HG03439 (cell line): Measurements from ENCODE around the gene NEURL3.
"Not testable (repeated sequence)": the region's sequence is repeated elsewhere in the genome, so short reads cannot be mapped to it uniquely, and the experiment has no call there.

ENCODE experiments used
- ATAC-seq: cut with Tn5 transposase; IDR thresholded peaks from one replicate; pipeline ENCODE4 v1.9.1; 2021; ENCODE audit warnings: mild to moderate bottlenecking, moderate library complexity; ENCODE audit not compliant: unreplicated experiment

Gene NEURL3

DNA sequence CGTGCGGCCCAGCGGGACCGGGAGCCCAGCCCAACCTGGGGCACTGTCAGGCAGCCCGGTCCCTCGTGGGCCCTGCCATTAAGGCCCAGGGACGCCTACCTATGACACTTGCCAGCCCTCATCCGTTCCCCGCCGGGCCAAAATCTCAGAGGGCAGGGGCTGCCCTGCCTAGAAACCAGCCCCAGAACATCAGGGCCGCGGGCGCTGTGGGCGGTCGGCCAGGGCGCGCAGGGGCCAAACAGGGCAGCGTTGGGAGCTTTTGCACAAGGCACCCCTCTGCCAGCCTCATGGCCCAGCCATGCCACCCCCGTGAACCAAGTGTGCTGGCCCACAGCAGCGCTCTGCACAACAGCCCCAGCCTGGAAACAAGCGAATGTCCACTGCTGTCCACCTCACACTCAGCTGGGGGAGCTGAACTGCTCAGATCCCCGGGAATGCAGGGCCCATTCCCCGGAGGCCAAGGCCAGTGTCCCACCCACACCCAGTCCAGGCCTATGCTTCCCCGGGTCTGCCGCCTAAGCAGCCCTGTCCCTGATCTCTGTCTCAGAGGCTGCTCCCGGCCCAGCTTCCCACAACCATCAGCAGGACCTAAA lies 3.5 kb upstream of the NEURL3 start:
- no peak for ATAC-seq

DNA sequence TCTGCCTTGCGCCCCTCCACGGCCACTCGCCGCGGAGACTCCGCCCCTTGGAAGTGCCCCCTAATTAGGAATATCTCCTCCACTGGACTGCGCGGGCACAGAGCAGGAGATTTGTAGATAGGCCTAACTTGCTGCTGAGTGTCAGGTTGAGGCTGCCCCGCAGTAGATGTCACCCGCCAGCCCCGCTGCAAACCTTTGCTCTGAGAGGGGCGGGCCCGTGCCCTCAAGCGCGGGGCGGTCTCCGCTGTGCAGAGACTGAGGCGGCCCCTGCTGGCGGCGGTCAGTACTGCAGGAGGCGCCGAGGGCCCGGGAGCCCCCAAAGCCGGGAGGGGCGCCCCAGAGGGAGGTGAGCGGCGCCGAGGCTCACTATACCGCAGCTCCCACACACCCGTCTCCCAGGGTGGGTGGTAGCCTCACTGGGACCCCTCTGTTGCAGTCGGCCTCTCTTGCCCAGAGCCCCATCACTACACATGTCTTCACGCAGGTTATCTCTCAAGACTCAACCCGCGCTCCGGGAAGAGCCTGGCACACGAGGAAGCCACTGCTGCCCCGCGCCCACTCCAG lies 2.9 kb upstream of the NEURL3 start:
- ATAC-seq = peak; percentile 48

DNA sequence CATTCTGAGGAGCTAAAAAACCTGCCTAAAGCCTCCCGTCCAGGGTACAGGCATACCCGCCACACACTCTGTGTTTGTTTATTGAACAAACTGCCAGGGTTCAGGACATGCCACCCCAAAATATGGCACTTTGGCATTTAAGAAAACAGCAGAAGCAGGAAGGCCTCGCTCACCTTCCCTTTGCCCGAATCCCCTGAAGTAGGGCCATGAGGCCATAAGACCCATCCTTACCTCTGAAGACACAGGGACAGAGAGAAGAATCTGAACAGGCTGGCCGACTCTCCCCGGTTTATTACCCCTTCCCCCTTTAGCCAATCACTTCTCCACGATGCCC lies 1.7 kb upstream of the NEURL3 start:
- no peak for ATAC-seq

- ATAC-seq = no peak
Measured at GRCh38 chr2:96506016-96506906, 1.1 kb upstream of the NEURL3 start.

DNA sequence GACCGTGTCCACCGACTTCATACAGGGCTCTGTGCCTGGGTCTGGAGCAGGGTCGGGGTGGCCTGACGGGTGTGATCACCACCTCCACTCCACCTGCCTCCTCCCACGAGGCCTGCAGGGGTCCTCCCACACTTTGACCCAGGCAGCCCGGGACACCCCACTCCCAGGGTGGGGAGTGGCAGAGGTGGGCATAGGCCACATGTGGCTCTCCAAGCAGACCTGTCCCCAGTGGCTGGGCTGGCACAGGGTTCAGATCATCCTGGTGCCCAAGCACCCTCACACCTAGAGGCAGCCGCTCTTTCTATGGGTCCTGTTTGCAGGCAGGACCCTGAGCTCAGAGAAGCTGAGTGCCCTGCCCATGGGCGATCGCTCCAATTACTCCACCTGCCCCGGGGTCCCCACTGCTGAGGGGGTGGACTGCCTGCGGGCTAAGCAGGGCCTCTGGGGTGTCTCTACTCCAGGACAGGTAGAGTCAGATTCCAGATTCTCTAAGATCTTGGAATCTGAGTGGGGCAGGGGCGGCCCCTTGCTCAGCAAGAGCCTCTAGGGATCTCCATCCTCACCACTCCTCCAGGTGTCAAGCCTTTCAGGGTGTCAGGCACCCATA lies 1.4 kb downstream of the NEURL3 start:
- no peak for ATAC-seq

DNA sequence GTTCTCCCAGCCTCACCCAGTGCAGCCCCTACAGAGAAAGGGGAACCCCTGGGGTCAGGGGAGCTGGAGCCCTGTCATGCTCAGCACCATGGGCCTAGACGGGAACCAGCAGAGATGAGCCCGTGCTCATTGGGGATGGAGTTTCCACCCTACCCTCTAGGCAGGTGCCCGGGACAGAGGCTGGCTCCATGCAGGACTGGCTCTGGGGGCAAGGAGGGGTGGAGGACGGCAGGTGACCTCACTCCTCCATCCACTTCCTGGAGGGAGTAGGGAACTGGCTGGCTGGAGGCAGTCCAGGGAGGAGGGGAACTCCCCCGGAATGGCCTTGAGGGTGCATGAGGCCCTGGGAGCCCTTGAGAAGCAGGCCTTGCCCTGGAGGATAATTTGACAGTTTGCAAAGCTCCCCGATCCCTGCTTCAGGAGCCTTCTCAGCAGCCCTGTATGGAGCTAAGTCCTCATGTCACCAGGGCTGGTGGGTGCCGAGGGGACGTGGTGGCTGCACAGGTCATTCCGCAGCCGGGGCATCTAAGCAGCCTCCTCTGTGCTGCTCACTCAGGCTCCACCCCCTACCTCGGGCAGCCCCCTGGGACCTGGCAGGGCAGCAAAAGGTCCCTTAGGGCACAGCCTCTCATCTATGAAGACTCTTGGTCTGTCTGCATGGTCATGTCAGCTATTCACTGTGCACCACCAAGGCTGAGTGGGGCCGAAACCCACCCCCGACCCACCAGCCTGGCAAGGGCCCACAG lies 2.1 kb downstream of the NEURL3 start:
- ATAC-seq = no peak

- ATAC-seq = no peak
Measured at GRCh38 chr2:96501886-96502810, 3.0 kb downstream of the NEURL3 start.

DNA sequence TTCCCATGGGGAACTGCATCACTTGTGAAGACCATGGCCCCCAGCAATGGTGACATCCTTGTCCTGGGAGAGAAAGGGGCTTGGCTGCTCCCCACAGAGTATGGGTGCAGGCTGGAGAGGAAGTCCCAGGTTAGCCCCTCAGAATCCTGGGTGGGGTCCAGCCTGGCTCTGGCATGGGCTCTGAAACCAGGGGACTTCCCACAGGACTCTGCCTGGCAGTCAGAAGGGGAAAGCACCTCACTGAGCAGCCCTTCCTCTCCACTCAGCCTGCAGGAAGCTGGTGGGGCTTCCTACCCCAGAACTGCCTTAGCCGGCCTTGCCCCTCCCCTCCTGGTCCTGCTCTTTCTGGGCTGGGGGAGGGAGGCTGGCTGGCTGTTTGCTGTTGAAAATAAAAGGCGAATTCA lies 3.7 kb downstream of the NEURL3 start:
- ATAC-seq = no peak

DNA sequence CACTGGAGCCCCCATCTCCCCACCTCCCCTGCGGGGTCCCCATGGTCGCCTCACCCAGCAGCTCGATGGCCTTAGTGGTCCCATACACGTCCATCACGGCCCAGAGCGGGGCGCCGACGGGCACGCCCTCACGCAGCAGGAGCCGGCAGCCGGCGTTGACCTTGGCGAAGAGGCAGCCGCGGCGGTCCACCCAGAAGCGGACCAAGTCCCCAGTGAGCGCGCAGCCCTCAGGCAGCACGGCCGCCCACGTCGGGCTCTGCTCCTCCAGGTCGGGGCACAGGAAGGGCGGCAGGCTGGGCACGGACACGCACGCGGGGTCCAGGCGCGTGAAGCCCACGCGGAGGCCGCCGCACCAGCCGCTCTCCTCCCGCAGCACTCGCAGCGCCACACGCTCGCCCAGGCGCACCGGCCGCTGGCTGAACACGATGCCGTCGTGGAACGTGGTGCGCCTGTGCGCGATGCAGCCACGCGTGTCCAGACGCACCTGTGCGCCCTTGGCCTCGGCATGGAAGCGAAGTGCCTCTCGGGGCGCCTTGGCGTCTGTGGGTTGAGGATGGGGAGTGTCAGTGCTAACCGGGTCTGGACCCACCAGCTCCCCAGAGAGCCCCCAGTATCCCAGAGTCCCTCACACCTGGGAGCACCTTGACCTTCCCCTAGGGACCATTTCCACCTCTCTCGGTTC lies 4.6 kb downstream of the NEURL3 start:
- ATAC-seq = no peak

- ATAC-seq = no peak
Measured at GRCh38 chr2:96499061-96499960, 5.8 kb downstream of the NEURL3 start.

DNA sequence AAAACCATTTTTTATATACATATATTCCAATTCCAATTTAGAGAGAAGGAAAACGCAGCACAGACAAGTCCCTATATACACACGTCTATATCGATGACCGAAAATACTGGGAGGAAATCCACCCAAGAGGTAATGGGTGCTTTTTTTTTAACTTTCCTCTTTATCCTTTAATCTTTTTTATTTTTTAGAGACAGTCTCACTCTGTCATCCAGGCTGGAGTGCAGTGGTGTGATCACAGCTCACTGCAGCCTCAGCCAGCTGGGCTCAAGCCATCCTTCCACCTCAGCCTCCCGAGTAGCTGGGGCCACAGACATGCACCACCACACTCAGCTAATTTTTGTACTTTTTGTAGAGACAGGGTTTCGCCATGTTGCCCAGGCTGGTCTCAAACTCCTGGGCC lies 6.5 kb downstream of the NEURL3 start:
- ATAC-seq = not testable (repeated sequence)

GRCh38 chr2:96498021-96498431 lies 7.1 kb downstream of the NEURL3 start:
- no peak for ATAC-seq

GRCh38 chr2:96495982-96496629 lies 9.1 kb downstream of the NEURL3 start:
- ATAC-seq = no peak

DNA sequence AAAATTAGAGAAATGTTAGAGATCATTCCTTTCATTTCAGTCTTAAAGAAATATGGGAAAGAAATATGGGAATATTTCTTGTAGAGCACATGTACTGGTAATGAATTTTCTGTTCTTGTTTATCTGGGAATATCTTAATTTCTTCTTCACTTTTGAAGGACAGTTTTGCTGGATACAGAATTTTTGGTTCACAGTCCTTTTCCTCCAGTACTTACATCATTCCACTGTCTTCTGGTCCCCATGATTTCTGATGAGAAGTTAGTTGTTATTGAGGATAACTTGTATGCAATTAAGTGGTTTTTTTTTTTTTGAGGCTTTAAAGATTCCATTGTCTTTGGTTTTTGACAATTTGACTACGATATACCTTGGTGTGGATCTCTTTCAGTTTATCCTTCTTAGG lies 11.0 kb downstream of the NEURL3 start:
- no peak for ATAC-seq

DNA sequence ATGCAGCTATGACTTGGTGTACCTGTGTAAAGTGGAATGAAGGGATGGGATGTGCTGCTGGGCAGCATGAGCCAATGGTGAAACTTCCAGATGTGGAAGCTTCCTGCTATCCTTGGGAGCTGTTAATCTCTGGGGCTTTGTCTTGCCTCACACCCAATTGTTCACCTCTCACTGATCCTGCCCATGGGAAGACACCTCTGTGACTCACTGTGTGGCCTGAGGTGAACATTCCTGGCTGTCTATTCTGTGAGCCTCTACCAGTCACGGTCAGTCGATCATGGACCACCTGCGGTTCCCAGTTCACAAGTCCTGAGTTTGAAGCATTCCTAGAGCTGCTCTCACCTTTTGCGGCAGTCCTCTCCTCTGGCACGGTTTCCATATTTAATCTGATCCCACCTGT lies 12.1 kb downstream of the NEURL3 start:
- no peak for ATAC-seq

GRCh38 chr2:96491860-96492497 lies 13.2 kb downstream of the NEURL3 start:
- ATAC-seq = no peak

GRCh38 chr2:96489663-96490062 lies 15.5 kb downstream of the NEURL3 start:
- no peak for ATAC-seq

DNA sequence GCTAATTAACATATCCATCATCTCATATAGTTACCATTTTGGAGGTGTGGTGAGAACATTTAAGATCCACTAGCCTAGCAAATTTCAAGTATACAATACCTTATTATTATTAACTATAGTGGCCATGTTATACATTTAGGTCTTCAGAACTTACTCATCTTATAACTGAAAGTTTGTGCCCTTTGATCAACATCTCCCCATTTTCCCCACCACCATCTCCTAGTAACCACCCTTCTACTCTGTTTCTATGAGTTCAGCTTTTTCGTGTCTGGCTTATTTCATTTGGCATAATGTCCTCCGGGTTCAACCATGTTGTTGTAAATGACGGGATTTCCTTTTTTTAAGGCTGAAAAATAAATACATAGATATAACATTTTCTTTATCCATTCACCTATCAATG lies 15.9 kb downstream of the NEURL3 start:
- ATAC-seq = no peak
